T-helper 9 cell (primary cell): ENCODE data around the gene RTRAF.

Source experiments
- DNase-seq: peaks from one replicate; pipeline ENCODE4 v3.0.0-alpha.2; 2020
- total RNA-seq, 2 donors: gene quantifications; one replicate each; lab custom pipeline; 2026; lab: John Stamatoyannopoulos, UW

Gene RTRAF
- total RNA-seq = 103 to 122 reads per million in 2 donors

DNA sequence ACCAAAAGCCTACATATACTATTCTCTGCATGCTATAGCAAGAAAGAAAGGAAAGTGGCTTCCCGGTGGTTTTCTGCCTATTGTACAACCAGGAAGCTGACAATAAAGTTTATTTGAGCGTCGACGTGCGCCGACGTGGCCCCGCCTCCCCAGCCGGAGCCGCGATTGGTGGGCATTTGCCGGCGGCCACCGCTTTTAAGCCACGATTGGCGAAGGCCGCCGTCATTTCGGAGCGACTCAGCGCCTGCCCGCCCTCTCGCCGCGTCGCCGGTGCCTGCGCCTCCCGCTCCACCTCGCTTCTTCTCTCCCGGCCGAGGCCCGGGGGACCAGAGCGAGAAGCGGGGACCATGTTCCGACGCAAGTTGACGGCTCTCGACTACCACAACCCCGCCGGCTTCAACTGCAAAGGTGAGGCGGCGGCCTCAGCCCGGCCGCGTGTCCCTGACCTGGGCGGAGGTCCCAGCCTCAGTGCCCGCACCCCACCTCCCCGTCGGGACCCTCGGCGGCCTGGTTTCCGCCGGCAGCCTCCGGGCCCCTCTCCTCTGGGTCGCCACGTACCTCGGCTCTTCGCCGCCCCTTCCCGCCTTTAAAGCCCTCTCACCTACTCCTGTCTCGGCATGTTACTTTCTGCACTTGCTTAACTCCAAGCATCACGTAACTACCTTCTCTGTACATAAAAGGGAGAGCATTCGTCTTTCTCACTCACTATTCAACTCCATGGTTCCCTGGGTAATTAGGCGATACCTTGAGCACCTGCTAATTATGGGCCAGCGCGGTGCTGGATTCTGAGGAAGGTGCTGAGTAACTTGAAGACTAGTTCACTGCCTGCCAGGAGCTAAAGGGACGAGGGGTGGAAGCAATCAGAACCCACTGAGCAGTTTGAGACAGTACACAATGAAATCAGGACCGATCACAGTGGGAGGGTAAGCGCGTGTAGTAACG lies at the start of gene RTRAF:
Gene RTRAF, plus strand, starts transcription at position 254 of the 942 bp plus-strand sequence. Its CDS starts 94 bp downstream, at position 348.
- peak; percentile 86 for DNase-seq

DNA sequence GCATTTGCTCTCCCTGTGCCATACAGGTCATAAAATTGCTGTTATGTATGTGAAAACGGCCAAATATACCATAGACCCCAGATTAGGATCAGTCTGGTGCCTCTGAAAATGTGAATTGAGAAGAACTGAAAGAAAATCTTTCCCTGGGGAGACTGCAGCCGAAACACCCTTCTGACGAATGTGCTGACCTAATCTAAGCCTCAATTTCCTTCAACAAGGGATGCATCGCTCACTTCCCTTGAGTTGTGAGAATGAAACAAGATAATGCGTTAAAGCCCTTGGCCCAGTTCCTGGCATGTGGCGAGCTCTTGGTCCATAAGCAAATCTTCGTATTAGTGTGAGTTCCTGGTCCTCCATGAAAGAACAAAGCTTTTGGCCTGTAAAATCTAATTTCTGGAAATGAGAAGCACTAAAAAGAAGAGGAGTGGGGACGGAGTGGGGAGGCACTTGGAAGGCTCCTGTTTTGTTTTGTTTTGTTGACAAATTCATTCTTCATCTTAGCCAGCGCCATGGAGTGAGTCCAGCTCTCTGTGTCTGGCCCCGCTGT lies 49.5 kb upstream of the RTRAF start:
- no peak for DNase-seq

DNA sequence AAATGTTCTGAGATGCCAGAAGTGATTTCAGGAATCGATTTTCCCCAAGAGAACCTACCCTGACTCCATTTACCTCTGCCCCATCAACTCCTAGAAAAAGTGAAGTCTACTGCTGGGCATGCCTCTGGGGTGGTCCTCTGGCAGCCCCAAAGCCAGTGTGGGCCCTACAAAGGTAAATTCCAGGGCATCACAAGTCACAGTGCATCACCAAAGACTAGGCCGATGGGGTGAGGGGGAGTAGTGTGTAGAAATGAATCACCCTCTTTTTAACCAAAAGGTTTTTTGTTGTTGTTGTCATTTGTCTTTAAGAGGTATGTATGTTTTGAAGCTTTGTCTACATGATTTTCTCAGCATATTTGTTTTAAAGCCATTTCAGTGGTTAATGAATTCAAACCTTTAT lies 46.4 kb upstream of the RTRAF start:
- no peak for DNase-seq

DNA sequence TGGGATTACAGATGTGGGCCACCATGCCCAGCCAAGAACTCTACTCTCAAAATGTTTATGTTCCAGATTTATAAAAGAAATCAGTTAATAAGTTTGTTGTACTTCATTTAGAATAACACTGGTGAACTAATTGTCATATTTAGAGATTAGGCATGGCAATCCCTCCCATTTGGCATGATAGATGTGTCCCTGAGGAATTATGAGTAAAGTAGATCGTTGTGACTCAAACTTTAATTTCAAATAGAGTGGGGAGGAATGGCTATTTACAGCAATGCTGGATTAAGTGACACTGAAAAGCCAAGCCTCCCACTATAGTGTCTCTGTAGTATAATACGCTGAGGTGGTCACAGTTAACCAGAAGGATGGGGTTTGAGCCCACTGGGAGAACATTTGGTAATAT lies 39.3 kb upstream of the RTRAF start:
- no peak for DNase-seq

DNA sequence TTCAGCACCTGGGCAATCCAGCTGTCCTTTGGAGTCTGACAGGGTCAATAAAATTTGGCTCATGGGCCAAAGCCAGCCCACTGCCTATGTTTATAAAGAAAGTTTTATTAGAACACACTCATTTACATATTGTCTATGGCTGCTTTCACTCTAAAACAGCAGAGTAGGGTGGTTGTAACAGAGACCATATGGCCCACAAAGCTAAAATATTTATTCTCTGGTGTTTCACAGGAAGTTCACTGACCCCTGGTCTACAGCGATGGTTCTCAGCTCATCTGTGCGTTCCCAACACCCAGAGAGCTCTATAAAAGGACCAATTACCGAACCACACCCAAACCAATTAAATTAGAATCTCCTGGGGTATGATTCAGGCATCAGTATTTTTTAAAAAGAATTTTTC lies 37.7 kb upstream of the RTRAF start:
- DNase-seq = no peak

DNA sequence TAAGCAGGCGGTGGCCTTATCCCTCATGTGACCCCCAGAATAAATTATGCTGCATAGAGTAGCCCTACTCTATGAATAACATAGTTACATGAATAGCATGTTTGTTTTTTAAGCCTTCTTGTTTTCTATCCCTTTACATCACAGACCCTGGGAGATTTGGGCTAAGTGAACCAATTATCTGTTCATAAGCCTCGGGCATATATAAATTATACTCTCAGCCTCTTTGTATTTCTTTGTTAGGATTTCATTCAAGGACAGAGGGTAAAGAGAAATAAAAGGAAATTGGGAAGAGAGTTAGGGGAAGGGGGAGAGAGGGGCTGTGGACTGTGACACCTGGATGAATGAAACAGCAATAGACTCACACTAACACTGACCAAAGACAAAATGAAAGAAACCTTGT lies 35.3 kb upstream of the RTRAF start:
- DNase-seq = no peak

DNA sequence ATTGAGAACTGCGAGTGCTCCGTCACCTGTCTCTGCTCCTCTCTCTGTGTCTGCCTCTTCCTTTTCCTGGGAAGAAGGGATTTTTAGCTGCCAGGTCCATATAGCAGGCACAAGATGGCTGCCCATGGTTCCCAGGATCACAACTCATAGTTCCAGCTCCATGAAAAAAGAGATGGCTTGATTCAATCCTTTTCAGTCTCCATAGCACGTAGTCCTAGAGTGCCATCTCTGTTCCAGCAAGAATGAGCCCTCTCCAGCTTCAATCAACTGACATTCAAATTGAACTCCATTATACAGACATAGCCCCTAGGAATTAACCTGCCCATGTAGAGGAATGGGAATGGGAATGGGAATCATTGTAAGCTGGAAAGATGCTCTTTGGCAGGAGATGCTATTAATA lies 34.7 kb upstream of the RTRAF start:
- no peak for DNase-seq

DNA sequence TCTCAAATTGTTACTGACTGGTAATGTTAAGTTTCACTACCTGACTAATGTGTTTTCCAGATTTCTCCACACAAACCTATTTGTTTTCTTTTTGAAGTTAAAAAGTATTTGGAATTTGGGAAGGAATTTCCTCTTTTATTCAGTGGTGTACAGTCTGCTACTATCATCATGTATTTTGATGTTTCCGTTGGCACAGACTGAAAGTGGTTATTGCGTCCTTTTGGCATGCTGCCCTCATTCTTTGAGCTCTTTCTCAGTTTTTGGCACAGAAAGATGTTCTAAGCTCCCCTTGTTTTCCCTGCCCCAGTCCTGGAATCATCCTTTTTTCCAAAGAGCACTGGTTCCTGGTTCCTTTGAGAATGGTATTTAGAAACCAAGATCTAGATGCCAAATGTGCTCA lies 31.4 kb upstream of the RTRAF start:
- no peak for DNase-seq

DNA sequence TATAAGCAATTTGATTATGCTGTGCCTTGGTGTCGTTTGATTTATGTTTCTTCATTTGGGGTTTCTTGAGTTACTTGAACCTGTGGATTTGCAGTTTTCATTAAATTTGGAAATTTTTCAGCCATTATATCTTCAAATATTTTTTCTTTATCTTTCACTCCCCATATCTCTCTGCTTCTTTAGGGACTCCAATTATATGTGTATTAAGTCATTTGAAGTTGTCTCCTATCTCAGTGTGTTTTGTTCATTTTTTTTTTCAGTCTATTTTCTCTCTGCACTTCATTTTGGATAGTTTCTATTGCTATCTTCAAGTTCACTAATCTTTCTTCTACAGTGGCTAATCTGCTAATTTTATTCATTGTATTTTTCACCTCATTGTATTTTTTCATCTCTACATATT lies 29.4 kb upstream of the RTRAF start:
- no peak for DNase-seq

DNA sequence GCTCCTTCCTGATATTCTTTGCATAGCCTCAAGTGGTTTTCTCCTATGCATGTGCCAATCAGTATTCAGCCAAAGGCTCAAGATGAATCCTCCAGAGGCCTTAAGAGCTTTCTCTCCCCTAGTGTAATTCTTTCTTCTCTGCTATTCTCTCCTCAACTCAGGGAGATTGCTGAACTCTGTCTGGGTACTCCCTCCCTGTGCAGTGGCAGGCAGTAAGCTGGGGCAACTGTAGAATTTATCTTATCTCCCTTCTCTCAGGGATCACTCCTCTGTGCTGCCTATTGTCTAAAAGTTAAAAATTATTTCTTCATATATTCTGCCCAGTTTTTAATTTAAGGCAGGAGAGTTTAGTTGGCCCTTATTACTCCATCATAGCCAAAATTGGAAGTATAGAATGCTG lies 28.5 kb upstream of the RTRAF start:
- DNase-seq = no peak

DNA sequence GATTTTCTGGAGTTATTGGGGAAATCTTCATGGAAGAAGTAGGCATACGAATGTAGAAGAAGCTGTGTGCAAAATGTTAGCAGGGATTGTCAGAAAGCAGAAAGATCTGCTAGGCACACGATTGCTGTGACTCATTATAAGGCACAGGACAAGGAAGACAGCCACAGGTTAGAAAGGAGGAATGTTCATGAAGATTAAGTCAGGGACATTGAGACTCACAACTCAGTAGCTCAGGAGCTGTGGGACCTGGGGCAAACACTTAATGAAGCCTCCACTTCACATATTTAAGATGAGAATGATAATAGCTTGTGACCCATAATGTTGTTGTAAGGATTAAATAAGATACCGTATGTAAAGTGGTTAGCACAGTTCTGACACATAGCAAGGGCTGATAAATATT lies 26.6 kb upstream of the RTRAF start:
- no peak for DNase-seq

DNA sequence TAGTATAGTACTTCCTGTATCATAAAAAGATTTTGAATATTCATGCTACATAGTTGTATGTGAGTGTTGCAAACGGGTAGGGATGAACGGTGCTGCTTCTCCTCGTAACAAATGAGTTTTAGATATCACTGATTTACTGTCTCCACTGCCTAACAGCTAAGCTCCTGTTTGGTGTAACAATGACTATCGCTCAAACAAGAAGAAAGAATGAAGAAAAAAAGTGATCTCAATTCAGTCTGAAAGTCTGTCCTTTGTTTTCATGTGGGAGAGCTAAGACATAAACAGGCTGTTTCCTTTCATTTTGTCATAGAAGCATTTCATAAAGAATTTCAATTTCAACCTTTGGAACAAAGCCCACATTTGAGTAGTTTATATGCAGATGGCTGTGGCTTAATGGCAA lies 26.1 kb upstream of the RTRAF start:
- no peak for DNase-seq

DNA sequence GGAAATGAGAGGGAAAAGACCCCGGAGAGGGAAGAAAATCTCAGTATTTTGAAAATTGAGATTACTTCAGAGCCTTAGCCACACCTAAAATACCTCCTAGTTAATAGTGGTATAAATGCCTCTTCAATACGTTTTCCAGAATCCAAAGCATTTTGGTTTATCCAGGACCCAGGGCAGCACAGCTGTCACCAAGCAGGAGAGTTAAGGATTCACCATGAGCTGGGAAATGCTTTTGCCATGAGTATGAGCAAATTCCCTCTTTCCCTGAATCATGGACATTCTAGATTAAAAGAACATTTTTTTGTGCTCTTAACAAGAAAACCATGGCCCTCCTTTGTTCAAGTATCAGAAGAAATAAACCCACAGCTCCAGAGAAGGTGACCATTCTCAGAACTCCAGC lies 21.8 kb upstream of the RTRAF start:
- DNase-seq = no peak

DNA sequence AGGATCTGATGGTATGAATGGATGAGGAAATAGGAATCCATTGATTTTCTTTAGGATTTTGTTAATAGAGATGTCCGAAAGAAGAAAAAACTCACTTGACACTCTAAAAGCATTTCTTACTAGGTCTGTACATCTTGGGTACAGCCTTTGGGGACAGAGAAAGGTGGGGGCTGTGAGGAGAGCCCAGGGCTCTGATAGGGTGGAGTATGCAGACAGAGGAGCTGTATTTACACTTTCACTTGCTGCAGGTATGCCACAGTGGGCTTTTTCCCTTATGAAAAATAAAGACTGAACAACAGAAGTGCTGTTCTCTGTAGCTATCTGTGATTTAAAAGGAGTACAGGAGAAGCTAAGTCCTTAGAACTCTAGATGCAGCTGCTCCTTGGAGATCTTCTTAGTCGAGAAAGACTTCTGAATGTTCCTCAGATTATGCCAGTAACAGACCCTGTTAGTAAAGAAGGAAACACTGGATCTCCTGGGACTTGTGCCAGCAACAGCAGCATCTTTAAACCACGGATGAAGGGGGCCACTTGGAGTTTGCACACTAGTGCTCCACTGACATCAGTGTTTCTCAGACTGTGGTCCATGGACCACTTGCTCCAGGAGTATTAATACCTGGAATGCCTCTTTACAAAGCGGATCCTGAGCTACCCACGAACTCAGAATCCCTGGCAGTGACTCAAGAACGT lies 19.4 kb upstream of the RTRAF start:
- DNase-seq = no peak

DNA sequence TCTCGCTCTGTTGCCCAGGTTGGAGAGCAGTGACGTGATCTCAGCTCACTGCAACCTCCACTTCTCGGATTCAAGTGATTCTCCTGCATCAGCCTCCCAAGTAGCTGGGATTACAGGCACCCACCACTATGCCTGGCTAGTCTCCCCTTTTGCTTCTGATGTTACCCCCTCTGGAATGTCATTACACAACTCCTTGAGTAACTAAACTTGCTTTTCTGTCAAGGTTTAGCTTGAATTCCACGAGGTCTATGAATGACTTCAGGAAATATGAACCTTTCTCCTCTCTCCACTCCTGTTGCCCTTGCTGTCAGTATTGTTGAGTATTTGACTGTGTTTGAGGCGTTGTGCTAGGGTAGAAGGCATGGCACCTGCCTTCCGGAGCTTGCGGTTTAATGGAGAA lies 16.8 kb upstream of the RTRAF start:
- no peak for DNase-seq

DNA sequence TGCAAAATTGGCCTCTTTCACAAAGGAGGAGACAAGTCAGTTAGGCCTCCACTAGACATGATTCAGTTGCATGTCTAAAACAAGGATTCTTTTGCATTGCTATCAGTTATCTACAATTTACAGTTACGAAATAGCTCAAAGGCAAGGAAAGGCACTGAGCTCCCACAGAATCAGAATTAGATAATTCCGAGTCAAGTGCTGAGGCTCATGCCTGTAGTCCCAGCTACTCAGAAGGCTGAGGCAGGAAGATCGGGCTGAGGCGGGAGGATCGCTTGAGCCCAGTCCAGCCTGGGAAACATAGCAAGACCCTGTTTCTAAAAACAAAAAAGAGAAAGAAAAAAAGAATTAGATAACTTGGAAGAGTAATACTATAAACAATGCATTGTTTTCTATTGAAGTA lies 12.3 kb upstream of the RTRAF start:
- no peak for DNase-seq

DNA sequence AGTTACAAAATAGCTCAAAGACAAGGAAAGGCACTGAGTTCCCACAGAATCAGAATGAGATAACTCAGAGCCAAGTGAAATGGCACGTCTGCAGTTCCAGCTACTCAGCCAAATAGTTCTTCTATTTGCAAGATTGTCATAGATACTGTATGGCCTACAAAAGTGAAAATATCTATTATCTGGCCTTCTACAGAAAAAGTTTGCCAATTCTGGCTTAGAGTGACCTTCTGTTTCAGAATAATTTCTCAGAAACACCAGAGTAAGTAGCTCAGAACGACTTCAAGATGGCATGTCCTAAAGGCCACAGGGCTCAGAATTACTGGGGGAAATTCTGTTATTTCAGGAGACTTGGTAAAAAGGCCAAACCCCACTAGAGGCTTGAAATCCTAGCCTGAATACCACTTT lies 10.7 kb upstream of the RTRAF start:
- no peak for DNase-seq

DNA sequence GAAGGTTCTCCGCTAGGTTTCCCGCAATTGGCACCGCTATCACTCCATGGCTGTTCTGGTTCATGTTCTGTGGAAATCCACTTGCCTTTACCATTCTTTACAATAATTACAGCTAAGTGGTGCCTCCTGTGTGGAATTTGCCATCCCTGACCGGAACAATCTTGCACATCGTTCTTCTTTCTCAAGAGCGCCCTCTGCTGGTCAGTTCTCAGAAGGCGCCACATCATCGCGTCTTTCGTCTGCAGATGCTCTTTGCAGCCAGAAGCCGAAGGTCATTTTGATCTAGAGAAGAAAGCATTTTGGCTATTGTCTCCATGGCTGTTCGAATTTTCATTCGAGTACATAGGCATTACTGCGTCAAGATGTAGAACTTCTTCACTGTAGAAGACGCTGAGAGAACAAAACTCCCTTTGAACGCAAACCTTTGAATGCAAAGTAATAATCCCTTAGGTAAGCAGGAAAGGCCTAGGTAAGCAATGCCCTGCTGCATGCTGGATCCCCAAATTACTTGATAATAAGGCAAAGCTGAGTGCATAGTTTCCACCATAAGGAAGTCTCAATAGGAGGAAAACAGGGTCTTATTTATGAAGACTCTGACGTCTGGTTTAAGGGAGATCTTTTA lies 10.1 kb upstream of the RTRAF start:
- DNase-seq = peak; percentile 84

DNA sequence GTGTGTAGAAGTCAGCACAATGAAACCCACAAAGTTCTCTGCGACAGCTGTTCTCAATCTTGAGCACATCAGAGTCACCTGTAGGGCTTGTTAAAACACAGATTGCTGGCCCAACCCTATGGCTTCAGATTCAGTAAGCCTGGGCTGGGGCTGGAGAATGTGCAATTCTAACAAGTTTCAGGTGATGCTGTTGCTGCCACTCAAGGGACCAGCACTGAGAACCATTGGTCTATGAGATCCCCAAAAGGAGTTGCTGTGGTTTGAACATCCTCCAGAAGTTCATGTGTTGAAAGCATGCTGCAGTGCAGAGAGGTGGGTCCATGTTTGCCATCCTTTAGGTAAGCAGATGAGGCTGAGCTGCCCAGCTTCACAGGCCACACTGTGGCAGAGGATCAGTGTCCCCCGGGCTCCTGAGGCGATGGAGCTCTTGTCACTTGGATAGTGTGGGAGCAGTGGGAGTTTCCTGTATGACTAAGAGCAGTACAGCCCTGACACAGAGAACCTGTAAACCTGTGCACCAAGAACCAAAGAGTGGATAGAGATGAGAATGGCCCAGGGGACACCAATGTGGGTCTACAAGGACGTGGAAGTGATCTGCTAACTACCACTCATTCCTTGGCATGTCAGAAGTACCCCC lies 8.0 kb upstream of the RTRAF start:
- no peak for DNase-seq

DNA sequence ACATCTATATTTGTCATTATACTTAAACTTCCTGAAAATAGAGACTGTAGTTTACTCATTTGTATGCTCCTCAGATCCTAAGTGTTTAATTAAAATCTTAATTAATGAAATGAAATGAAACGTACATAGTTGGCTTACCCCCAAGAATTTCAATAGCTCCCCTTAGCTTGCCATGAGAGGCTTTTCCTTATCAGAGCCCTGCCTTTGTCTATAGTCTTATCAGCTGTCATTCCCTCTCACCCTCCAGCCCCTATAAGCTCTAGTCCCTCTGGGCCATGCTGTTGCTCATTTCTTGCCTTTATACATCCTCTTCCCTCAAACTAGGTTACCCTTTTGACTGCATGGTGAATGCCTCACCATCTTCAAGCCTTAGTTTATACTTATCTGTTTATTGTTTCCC lies 1.1 kb upstream of the RTRAF start:
- DNase-seq = no peak

DNA sequence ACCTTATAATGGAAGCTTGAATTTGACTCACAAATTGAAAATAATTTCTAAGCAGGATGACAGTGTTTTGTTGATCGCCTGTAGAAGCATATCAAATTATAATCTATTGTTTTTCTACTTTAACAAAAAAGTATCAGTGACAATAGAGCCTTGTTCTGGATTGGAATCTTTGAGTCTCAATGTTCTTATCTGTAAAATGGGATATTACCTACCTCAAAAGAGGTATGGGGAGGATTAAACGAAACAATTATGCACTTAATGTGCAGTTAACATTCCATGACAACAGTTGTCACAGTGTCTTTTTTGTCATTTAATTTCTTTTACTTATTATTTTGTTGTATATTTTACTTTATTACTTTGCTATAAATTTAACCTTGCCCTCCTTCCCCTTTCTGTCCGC lies 1.1 kb downstream of the RTRAF start:
- DNase-seq = no peak

DNA sequence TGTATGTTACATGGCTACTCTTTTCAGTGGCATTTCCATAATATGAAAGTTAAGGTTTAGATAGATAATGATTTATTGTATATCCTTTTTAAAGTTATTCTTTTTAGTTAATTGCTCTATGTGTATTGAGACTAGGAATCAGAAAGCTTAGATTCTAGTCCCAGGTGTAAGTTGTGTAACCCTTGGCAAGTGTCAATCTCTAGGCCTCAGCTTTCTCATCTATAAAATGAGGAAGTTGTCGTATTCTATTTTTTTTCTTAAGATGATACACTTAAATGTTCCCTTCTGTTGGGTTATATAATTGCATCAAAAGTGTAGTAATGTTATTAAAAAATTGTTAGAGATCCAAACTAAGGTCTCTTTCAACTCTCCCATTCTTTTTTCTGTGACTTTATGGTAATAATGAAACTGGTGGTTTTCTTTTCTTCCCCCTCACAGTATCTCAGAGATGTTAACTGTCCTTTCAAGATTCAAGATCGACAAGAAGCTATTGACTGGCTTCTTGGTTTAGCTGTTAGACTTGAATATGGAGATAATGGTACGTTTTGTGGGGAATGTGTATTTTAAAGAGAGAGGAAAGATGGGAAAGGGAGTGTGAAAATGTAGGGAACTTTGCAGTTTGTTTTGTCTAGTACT lies 4.1 kb downstream of the RTRAF start:
- DNase-seq = no peak
